KG1 (cell line): ENCODE data around the gene DCP2.

Experiments
- DNase-seq: peaks from one replicate; lab custom pipeline; 2025; lab: John Stamatoyannopoulos, UW

DCP2 gene

GRCh38 chr5:113020461-113021273, 44.1 kb downstream of the DCP2 start:
- no peak for DNase-seq

GRCh38 chr5:113022661-113023060, 46.1 kb downstream of the DCP2 start:
- DNase-seq: no peak

DNA sequence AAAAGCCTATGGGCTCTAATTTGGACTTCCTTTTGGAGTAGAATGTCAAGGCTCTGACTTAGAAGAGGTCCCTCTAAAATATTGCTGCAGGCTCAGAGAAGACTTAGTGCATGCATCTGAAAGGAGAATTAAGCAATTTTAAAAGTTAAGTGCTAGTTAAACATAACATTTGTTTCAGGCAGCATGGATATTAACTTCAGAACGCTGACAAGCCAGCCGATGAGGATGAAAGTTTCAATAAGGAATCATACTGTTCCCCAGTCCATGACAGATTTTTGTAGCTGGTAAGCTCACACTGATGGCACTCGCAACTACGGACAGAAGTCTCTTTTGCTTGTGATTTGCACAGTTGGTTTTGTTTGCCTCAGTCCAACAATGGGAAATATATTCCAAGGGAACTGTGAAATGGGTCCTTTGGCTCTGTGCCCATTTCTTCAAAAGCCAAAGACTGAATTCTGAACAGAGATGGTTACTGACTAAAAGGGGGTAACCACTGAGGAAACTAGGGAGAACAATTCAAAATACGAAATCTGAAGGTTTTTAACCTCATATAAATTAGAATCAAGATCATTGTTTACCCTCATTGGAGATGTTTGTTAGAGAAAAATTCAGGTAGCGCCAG, 47.6 kb downstream of the DCP2 start:
- no peak for DNase-seq

GRCh38 chr5:113025596-113025995, 49.0 kb downstream of the DCP2 start:
- no peak for DNase-seq

- no peak for DNase-seq
Observed at GRCh38 chr5:113026211-113026610, 49.6 kb downstream of the DCP2 start.

GRCh38 chr5:113027015-113027414, 50.4 kb downstream of the DCP2 start:
- no peak for DNase-seq

GRCh38 chr5:113027431-113027830, 50.8 kb downstream of the DCP2 start:
- DNase-seq: no peak

- no peak for DNase-seq
Observed at GRCh38 chr5:113029614-113030013, 53.0 kb downstream of the DCP2 start.

GRCh38 chr5:113031104-113031503, 54.5 kb downstream of the DCP2 start:
- DNase-seq: no peak

GRCh38 chr5:113031557-113031956, 55.0 kb downstream of the DCP2 start:
- no peak for DNase-seq

- DNase-seq: no peak
Observed at GRCh38 chr5:113034182-113034773, 57.7 kb downstream of the DCP2 start.

DNA sequence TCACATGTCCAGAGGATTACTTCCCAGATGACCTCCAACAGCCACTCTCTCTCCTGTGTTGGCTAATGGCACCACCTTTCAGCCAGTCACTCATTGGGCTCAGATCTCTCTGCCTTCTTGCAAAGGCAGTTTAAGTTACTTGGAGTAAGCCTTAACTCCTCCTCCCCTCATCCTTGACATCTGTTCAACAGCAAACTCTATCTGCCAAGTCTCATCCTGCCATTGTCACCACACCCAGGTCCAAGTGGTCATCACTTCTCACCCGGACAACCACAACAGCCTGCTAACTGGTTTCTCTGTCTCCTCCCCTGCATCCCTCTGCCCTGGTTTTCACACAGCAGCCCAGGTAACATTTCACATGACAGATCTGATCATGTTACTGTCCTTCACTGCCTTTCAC, 58.5 kb downstream of the DCP2 start:
- DNase-seq: no peak

- no peak for DNase-seq
Observed at GRCh38 chr5:113036321-113036720, 59.7 kb downstream of the DCP2 start.

GRCh38 chr5:113036826-113037225, 60.2 kb downstream of the DCP2 start:
- no peak for DNase-seq

DNA sequence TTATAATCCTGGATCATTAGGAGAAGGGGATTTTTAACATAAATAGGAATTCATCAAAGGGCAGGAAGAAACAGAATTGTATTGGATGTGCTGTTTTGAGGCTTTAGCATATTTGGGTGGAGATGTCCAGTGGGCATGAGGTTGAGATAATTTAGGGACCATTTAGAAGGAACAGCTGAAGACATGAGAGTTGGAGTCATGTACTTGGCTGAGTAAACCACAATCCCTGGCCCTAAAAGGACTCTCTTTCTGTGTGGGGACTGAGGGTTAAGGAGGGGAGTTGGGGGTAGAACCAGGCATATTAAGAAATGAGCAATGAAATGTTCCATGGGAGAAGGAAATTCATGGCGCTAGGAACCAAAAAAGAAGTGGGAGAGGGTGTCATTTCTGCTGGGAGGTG, 61.5 kb downstream of the DCP2 start:
- no peak for DNase-seq

DNA sequence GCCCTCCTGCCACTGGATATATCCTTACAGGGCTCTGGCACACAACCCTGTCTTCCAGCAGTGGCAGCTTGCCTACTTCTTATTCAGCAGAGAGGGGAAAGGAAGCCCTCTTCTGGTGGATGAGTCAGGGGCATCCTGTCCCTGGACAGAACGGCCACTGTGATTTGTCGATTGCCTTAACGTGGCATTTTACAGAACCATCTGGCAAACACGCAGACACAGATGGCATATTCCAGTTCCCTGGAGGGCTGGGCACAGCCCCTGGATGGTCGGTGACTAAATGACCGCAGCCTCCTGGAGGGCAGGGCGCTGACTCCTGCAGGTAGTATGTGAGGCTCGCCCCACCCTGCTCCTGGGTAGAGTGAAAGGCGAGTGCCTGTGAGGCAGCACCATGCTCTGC, 62.1 kb downstream of the DCP2 start:
- DNase-seq: no peak

GRCh38 chr5:113039229-113039933, 62.8 kb downstream of the DCP2 start:
- DNase-seq: no peak

- no peak for DNase-seq
Observed at GRCh38 chr5:113039934-113040285, 63.3 kb downstream of the DCP2 start.

DNA sequence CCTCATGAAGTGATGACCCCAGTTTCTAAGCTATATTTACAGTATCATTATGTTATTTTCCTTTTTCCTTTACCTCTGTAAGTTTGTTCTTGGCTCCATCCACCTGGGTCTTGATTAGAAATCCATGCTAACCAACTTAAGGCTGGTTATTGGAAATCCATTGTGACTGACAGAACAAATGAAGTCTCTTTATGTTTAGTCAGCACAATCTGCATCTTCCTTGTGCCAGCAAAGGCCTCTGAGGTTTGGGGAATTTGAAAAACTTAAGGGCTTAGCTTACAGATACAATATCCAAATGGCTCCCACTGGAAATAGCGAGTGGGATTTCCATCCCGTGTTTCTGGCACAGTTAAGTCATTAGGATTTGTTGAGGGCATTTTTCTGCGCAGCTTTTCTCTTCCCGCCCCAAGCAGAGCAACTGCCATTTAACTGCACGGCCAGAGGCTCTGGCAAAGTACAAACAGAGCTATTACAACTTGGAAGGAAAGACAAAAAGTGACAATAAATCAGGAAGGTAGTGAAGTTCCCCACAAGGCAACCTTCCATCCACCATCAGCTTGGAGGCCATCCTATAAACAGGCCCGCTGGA, 64.2 kb downstream of the DCP2 start:
- no peak for DNase-seq

DNA sequence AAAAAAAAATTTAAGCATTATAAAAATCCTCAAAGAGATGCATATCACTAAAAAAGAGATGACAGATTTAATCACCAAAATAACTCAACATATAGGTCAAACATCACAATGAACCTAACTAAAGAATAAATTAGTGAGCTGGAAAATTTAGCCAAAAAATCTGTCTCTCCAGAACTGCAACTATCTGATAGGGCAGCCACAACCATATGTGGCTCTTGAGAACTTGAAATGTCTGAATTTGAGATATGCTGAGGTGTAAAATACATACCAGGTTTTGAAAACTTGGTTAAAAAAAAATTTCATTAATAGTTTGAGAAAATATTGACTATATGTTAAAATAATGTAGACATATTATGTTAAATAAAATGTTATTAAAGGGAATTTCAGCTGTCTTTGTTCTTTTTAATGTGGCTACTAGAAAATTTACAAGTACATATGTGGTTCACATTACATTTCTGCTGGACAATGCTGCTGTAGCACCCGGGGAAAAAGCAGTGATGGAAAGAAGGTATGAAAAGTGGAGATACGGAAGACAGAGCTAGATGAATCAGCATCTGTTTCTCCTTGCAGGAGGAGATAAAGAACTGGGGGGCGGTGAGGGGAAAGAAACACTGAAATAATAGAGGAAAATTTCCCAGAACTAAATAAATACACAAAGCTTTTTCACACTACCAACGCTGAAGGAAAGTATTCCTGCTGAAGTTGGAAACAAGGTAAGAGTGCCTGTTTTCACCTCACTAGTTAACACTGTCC, 66.1 kb downstream of the DCP2 start:
- no peak for DNase-seq

GRCh38 chr5:113043491-113043931, 66.9 kb downstream of the DCP2 start:
- DNase-seq: no peak
